ENCODE measurements around the gene COMMD6. TPM values are rescaled to one million over a fixed set of nuclear protein-coding genes. Genes with fewer than 3 reads are reported as not detected.

The COMMD6 gene
- polyA plus RNA-seq, 1 donor from 2014 or later: 301 TPM

DNA sequence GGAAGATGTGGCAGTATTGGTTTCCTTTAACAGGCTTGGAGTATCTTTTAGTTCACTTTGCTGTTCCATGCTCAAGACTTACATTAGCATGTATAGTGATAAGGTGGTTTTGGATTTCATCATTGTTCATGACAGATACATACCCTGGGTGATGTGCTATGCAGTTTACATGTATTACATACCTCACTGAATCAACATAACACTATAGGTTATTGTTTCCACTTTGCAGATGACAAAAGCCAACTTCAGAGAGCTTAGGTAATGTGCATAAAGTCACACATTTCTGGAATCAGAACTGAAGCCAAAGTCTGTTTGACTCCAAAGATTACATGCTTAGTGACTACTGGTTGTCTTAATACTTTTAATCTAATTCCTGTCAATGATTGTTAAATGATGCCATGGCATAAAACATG is 7.1 kb downstream of the COMMD6 start:
- Histone ChIP-seq H3K9me3 (ENCODE audit: low read length) (no peaks in the 10 kb centered on the region), H3K9ac (ENCODE audit: low read length) (no peak overlapping the region), H3K27me3 (ENCODE audit: insufficient read depth, low read depth, low read length) (no peaks in the 10 kb centered on the region), H3K36me3 (ENCODE audit: insufficient read depth, low read length) (peaks cover 6% of the 10 kb centered on the region), H2AFZ (ENCODE audit: low read depth, low read length) (no peak overlapping the region), H3K79me2 (replicated peaks; ENCODE audit: insufficient read depth, low read length) (peaks cover under 1% of the 10 kb centered on the region), H3K27ac (ENCODE audit: low read length) (no peak overlapping the region), H3K4me2 (ENCODE audit: low read length) (no peak overlapping the region), H3K9me2 (ENCODE audit: insufficient read depth, low read length) (no peaks in the 10 kb centered on the region), H3F3A (ENCODE audit: insufficient read depth, low read length, poor library complexity, severe bottlenecking) (no peaks in the 10 kb centered on the region), H4K20me1 (ENCODE audit: insufficient read depth) (no peaks in the 10 kb centered on the region), H3K4me3 (ENCODE audit: low read length) (no peak overlapping the region)
- TF ChIP-seq POLR2AphosphoS5 (IDR thresholded peaks at IDR 0.05) (no peak), EZH2 (IDR thresholded peaks at IDR 0.05; ENCODE audit: borderline replicate concordance, insufficient read depth, low read length, poor library complexity, severe bottlenecking) (no peak), RAD21 (conservative IDR thresholded peaks at IDR 0.05) (no peak), SMC3 (conservative IDR thresholded peaks at IDR 0.05; ENCODE audit: poor library complexity) (no peak), TAF1 (IDR thresholded peaks at IDR 0.05; ENCODE audit: low read depth) (no peak)

DNA sequence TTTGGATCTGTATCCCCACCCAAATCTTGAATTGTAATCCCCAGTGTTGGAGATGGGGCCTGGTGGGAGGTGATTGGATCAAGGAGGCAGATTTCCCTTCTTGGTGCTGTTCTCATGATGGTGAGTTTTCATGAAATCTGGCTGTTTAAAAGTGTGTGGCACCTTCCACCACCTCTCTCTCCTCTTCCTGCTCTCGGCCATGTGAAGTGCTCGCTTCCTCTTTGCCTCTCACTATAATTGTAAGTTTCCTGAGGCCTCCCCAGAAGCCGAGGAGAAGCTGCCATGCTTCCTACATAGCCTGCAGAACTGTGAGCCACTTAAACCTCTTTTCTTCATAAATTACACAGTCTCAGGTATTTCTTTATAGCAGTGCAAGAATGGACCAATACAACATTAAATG is 15.7 kb downstream of the COMMD6 start:
- no peaks in the 10 kb centered on the region for H3K79me2 ChIP-seq (replicated peaks; ENCODE audit: insufficient read depth, low read length)
- no peak overlapping the region for H3K27ac ChIP-seq (ENCODE audit: low read length)
- H3K9ac ChIP-seq (ENCODE audit: low read length): no peak overlapping the region
- no peaks in the 10 kb centered on the region for H3F3A ChIP-seq (ENCODE audit: insufficient read depth, low read length, poor library complexity, severe bottlenecking)
- no peak overlapping the region for H3K4me3 ChIP-seq (ENCODE audit: low read length)
- H3K27me3 ChIP-seq (ENCODE audit: insufficient read depth, low read depth, low read length): no peaks in the 10 kb centered on the region
- no peak overlapping the region for H2AFZ ChIP-seq (ENCODE audit: low read depth, low read length)
- H3K4me2 ChIP-seq (ENCODE audit: low read length): no peak overlapping the region
- TF ChIP-seq SMC3 (conservative IDR thresholded peaks at IDR 0.05; ENCODE audit: poor library complexity): no peak
- no peak for TF ChIP-seq EP300 (conservative IDR thresholded peaks at IDR 0.05; ENCODE audit: poor library complexity, severe bottlenecking)
- TF ChIP-seq TAF1 (IDR thresholded peaks at IDR 0.05; ENCODE audit: low read depth): no peak
- TF ChIP-seq POLR2AphosphoS5 (IDR thresholded peaks at IDR 0.05): no peak
- TF ChIP-seq RAD21 (conservative IDR thresholded peaks at IDR 0.05): no peak
- TF ChIP-seq, protein P1, sequence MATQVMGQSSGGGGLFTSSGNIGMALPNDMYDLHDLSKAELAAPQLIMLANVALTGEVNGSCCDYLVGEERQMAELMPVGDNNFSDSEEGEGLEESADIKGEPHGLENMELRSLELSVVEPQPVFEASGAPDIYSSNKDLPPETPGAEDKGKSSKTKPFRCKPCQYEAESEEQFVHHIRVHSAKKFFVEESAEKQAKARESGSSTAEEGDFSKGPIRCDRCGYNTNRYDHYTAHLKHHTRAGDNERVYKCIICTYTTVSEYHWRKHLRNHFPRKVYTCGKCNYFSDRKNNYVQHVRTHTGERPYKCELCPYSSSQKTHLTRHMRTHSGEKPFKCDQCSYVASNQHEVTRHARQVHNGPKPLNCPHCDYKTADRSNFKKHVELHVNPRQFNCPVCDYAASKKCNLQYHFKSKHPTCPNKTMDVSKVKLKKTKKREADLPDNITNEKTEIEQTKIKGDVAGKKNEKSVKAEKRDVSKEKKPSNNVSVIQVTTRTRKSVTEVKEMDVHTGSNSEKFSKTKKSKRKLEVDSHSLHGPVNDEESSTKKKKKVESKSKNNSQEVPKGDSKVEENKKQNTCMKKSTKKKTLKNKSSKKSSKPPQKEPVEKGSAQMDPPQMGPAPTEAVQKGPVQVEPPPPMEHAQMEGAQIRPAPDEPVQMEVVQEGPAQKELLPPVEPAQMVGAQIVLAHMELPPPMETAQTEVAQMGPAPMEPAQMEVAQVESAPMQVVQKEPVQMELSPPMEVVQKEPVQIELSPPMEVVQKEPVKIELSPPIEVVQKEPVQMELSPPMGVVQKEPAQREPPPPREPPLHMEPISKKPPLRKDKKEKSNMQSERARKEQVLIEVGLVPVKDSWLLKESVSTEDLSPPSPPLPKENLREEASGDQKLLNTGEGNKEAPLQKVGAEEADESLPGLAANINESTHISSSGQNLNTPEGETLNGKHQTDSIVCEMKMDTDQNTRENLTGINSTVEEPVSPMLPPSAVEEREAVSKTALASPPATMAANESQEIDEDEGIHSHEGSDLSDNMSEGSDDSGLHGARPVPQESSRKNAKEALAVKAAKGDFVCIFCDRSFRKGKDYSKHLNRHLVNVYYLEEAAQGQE (IDR thresholded peaks at IDR 0.05; ENCODE audit: borderline replicate concordance): no peak
- no peak for TF ChIP-seq EZH2 (IDR thresholded peaks at IDR 0.05; ENCODE audit: borderline replicate concordance, insufficient read depth, low read length, poor library complexity, severe bottlenecking)
- no peak for TF ChIP-seq MXI1 (conservative IDR thresholded peaks at IDR 0.05; ENCODE audit: poor library complexity, severe bottlenecking)
- TF ChIP-seq, protein P2, sequence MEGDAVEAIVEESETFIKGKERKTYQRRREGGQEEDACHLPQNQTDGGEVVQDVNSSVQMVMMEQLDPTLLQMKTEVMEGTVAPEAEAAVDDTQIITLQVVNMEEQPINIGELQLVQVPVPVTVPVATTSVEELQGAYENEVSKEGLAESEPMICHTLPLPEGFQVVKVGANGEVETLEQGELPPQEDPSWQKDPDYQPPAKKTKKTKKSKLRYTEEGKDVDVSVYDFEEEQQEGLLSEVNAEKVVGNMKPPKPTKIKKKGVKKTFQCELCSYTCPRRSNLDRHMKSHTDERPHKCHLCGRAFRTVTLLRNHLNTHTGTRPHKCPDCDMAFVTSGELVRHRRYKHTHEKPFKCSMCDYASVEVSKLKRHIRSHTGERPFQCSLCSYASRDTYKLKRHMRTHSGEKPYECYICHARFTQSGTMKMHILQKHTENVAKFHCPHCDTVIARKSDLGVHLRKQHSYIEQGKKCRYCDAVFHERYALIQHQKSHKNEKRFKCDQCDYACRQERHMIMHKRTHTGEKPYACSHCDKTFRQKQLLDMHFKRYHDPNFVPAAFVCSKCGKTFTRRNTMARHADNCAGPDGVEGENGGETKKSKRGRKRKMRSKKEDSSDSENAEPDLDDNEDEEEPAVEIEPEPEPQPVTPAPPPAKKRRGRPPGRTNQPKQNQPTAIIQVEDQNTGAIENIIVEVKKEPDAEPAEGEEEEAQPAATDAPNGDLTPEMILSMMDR (IDR thresholded peaks at IDR 0.05; ENCODE audit: poor library complexity, severe bottlenecking): no peak
- no peaks in the 10 kb centered on the region for H3K9me2 ChIP-seq (ENCODE audit: insufficient read depth, low read length)
- peaks cover under 1% of the 10 kb centered on the region for H3K36me3 ChIP-seq (ENCODE audit: insufficient read depth, low read length)
- no peaks in the 10 kb centered on the region for H3K9me3 ChIP-seq (ENCODE audit: low read length)
- no peaks in the 10 kb centered on the region for H4K20me1 ChIP-seq (ENCODE audit: insufficient read depth)

All from neural cell (in vitro differentiated cells).